Measurements from ENCODE around the gene MEF2C.

Gene MEF2C

DNA sequence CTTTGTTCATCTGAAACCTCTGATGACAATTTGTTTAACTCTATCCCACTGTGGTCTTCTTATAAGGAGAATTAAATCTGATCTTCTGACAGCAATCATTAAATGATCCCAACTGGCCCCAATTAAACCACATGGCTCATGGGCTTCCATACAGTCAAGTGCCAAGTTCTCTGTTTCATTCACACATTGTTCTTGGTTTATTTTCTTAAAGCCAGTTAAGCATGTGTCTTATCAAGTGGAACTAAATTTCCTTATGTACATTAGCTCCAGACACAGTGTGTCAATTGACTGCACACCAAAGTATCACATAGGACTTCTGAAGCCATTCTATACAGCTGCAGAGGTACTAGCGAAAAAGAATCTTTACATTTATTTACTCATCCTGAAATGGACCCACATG lies 51.2 kb downstream of the MEF2C start:
- Histone ChIP-seq H3K9ac (no peak overlapping the region), H2AFZ (ENCODE audit: low read depth) (no peak overlapping the region), H3K27ac (no peak overlapping the region), H3K36me3 (ENCODE audit: insufficient read depth) (no peaks in the 10 kb centered on the region), H3K27me3 (ENCODE audit: insufficient read depth, low read depth) (no peaks in the 10 kb centered on the region), H3K4me2 (no peak overlapping the region), H3K79me2 (ENCODE audit: insufficient read depth, low read depth) (no peaks in the 10 kb centered on the region), H4K20me1 (ENCODE audit: insufficient read depth) (no peaks in the 10 kb centered on the region), H3K4me3 (IDR thresholded peaks at IDR 0.05; ENCODE audit: insufficient read depth, low read depth, low read length) (no peak overlapping the region), H3K4me1 (ENCODE audit: low read depth, poor library complexity, severe bottlenecking) (peaks cover 17% of the 10 kb centered on the region)
- TF ChIP-seq, protein P1, sequence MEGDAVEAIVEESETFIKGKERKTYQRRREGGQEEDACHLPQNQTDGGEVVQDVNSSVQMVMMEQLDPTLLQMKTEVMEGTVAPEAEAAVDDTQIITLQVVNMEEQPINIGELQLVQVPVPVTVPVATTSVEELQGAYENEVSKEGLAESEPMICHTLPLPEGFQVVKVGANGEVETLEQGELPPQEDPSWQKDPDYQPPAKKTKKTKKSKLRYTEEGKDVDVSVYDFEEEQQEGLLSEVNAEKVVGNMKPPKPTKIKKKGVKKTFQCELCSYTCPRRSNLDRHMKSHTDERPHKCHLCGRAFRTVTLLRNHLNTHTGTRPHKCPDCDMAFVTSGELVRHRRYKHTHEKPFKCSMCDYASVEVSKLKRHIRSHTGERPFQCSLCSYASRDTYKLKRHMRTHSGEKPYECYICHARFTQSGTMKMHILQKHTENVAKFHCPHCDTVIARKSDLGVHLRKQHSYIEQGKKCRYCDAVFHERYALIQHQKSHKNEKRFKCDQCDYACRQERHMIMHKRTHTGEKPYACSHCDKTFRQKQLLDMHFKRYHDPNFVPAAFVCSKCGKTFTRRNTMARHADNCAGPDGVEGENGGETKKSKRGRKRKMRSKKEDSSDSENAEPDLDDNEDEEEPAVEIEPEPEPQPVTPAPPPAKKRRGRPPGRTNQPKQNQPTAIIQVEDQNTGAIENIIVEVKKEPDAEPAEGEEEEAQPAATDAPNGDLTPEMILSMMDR (conservative IDR thresholded peaks at IDR 0.05; ENCODE audit: low read depth, low read length), result no peak

- Histone ChIP-seq H3K9ac (no peak overlapping the region), H4K20me1 (ENCODE audit: insufficient read depth) (no peaks in the 10 kb centered on the region), H3K4me2 (no peak overlapping the region), H3K4me3 (IDR thresholded peaks at IDR 0.05; ENCODE audit: insufficient read depth, low read depth, low read length) (no peak overlapping the region), H3K27ac (no peak overlapping the region), H3K79me2 (ENCODE audit: insufficient read depth, low read depth) (no peaks in the 10 kb centered on the region), H3K27me3 (ENCODE audit: insufficient read depth, low read depth) (no peaks in the 10 kb centered on the region), H2AFZ (ENCODE audit: low read depth) (no peak overlapping the region), H3K4me1 (ENCODE audit: low read depth, poor library complexity, severe bottlenecking) (peaks cover 21% of the 10 kb centered on the region), H3K36me3 (ENCODE audit: insufficient read depth) (no peaks in the 10 kb centered on the region)
- TF ChIP-seq, protein P1 (conservative IDR thresholded peaks at IDR 0.05; ENCODE audit: low read depth, low read length), result no peak
Measured at GRCh38 chr5:88830567-88830966, 52.4 kb downstream of the MEF2C start.

- no peak overlapping the region for H3K4me2 ChIP-seq
- no peak overlapping the region for H3K27ac ChIP-seq
- TF ChIP-seq, protein P1 (conservative IDR thresholded peaks at IDR 0.05; ENCODE audit: low read depth, low read length), result no peak
- no peaks in the 10 kb centered on the region for H3K79me2 ChIP-seq (ENCODE audit: insufficient read depth, low read depth)
- H3K9ac ChIP-seq, result no peak overlapping the region
- H3K27me3 ChIP-seq (ENCODE audit: insufficient read depth, low read depth), result no peaks in the 10 kb centered on the region
- H3K36me3 ChIP-seq (ENCODE audit: insufficient read depth), result no peaks in the 10 kb centered on the region
- H2AFZ ChIP-seq (ENCODE audit: low read depth), result no peak overlapping the region
- no peak overlapping the region for H3K4me3 ChIP-seq (IDR thresholded peaks at IDR 0.05; ENCODE audit: insufficient read depth, low read depth, low read length)
- H4K20me1 ChIP-seq (ENCODE audit: insufficient read depth), result no peaks in the 10 kb centered on the region
- peaks cover 21% of the 10 kb centered on the region for H3K4me1 ChIP-seq (ENCODE audit: low read depth, poor library complexity, severe bottlenecking)
Measured at GRCh38 chr5:88829775-88830174, 53.2 kb downstream of the MEF2C start.

GRCh38 chr5:88829054-88829453 lies 53.9 kb downstream of the MEF2C start:
- no peak overlapping the region for H3K4me2 ChIP-seq
- TF ChIP-seq, protein P1 (conservative IDR thresholded peaks at IDR 0.05; ENCODE audit: low read depth, low read length), result no peak; the same call in 1 of the 2 replicates
- no peaks in the 10 kb centered on the region for H4K20me1 ChIP-seq (ENCODE audit: insufficient read depth)
- H3K79me2 ChIP-seq (ENCODE audit: insufficient read depth, low read depth), result no peaks in the 10 kb centered on the region
- H2AFZ ChIP-seq (ENCODE audit: low read depth), result no peak overlapping the region
- H3K27me3 ChIP-seq (ENCODE audit: insufficient read depth, low read depth), result no peaks in the 10 kb centered on the region
- no peak overlapping the region for H3K27ac ChIP-seq
- no peak overlapping the region for H3K9ac ChIP-seq
- peaks cover 21% of the 10 kb centered on the region for H3K4me1 ChIP-seq (ENCODE audit: low read depth, poor library complexity, severe bottlenecking)
- H3K36me3 ChIP-seq (ENCODE audit: insufficient read depth), result no peaks in the 10 kb centered on the region
- no peak overlapping the region for H3K4me3 ChIP-seq (IDR thresholded peaks at IDR 0.05; ENCODE audit: insufficient read depth, low read depth, low read length)

All from KMS-11 (cell line).